Type B pancreatic cell (in vitro differentiated cells): ENCODE data around the gene TBCEL. TPM values are rescaled to one million over a fixed set of nuclear protein-coding genes. Genes with fewer than 3 reads are reported as not detected.

Source experiments
- DNase-seq: peaks from one replicate; pipeline ENCODE4 v3.0.0; 2021; ENCODE audit warnings: mixed read lengths; ENCODE audit not compliant: unreplicated experiment; ENCODE audit errors: extremely low spot score
- H3K27ac Mint-ChIP-seq: 2 replicates; pipeline ENCODE4 v1.8.0; 2021; ENCODE audit warnings: mild to moderate bottlenecking, mixed read lengths
- H3K27me3 Mint-ChIP-seq: 2 replicates; pipeline ENCODE4 v1.8.0; 2021; ENCODE audit warnings: mixed read lengths
- H3K36me3 Mint-ChIP-seq: 2 replicates; pipeline ENCODE4 v1.8.0; 2021; ENCODE audit warnings: mixed read lengths
- H3K4me1 Mint-ChIP-seq: one replicate; pipeline ENCODE4 v1.8.0; 2021; ENCODE audit warnings: mixed read lengths; ENCODE audit not compliant: unreplicated experiment
- H3K4me3 Mint-ChIP-seq: 2 replicates; pipeline ENCODE4 v1.8.0; 2021; ENCODE audit warnings: mild to moderate bottlenecking, mixed read lengths
- H3K9me3 Mint-ChIP-seq: 2 replicates; pipeline ENCODE4 v1.8.0; 2021; ENCODE audit warnings: mixed read lengths
- total RNA-seq: library from RNA; stranded (reverse); gene quantifications from 2 replicates; pipeline ENCODE4 v1.2.1, GENCODE V29; 2021; ENCODE audit warnings: low replicate concordance
- TF ChIP-seq, protein P1 (sequence below): fragments of 200-600 bp; sonication (generic); conservative IDR thresholded peaks from 2 replicates; pipeline ENCODE4 v1.5.0; 2021; ENCODE audit warnings: antibody characterized with exemption, mild to moderate bottlenecking

The TBCEL gene
- total RNA-seq, 1 donor from 2014 or later: 40.5 TPM

DNA sequence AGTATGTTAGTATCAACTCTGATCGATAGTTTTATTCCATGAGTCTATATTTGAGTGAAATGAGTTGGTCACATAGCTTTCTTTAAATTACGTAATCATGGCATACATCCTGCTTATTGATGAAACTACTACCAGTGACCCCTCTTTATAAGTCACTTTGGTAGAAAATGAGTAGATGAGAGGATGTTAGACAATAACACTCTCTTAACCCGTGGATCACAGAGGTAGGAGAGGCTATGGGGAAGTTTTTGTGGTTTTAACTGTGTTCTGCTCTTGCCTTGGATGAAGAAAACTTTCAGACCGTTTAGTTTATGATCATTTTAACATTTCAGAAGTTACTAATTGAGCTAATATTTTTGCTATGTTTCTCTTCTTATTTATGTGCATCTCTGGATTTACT is 34.0 kb downstream of the TBCEL start:
- Mint-ChIP-seq H3K4me3 (no peak overlapping the region), H3K27ac (no peak overlapping the region), H3K27me3 (no peaks in the 10 kb centered on the region), H3K9me3 (no peaks in the 10 kb centered on the region), H3K36me3 (peaks cover 43% of the 10 kb centered on the region), H3K4me1 (no peaks in the 10 kb centered on the region)
- DNase-seq: no peak
- TF ChIP-seq, protein P1, sequence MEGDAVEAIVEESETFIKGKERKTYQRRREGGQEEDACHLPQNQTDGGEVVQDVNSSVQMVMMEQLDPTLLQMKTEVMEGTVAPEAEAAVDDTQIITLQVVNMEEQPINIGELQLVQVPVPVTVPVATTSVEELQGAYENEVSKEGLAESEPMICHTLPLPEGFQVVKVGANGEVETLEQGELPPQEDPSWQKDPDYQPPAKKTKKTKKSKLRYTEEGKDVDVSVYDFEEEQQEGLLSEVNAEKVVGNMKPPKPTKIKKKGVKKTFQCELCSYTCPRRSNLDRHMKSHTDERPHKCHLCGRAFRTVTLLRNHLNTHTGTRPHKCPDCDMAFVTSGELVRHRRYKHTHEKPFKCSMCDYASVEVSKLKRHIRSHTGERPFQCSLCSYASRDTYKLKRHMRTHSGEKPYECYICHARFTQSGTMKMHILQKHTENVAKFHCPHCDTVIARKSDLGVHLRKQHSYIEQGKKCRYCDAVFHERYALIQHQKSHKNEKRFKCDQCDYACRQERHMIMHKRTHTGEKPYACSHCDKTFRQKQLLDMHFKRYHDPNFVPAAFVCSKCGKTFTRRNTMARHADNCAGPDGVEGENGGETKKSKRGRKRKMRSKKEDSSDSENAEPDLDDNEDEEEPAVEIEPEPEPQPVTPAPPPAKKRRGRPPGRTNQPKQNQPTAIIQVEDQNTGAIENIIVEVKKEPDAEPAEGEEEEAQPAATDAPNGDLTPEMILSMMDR: no peak

DNA sequence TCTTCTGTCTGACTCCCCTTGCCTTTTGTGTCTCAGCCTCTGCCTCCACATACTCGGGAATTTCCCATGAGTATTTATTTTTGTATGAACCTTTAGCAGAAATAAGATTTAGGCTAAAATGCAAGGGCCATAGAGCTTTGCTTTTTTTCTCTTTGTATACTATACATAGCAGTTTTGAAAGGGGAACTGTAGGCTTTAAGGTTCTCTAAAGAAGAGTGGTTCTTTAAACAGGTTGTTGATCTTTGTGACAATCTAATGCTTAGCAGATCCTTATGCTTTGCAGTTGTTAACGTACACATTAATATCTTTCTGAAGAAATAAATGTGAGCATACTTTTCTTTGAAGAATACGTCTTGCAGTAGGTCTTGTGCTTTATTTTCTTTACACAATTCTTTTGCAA is 35.0 kb downstream of the TBCEL start:
- peaks cover 47% of the 10 kb centered on the region for H3K36me3 Mint-ChIP-seq
- no peaks in the 10 kb centered on the region for H3K4me1 Mint-ChIP-seq
- DNase-seq: no peak
- no peaks in the 10 kb centered on the region for H3K9me3 Mint-ChIP-seq
- no peak overlapping the region for H3K4me3 Mint-ChIP-seq
- TF ChIP-seq, protein P1: no peak
- H3K27me3 Mint-ChIP-seq: no peaks in the 10 kb centered on the region
- no peak overlapping the region for H3K27ac Mint-ChIP-seq

DNA sequence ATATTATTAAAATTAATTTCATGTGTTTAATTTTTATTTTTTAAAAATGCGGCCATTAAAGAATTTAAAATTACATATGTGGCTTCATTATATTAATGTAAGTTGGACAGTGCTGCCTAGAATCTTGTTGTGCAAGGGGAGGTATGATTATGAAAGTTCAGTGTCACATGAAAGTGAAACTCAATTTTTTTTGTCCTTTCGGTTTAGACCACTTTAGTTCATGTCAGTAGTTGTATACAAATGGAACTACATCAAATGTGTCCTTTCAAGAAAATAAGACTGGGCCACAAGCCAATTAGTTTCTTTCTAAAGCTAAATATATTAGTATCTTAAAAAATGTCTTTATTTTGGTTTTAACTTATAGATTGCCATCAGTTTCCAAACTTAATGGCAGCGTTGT is 35.7 kb downstream of the TBCEL start:
- Mint-ChIP-seq H3K9me3 (no peaks in the 10 kb centered on the region), H3K36me3 (peaks cover 51% of the 10 kb centered on the region)
- TF ChIP-seq, protein P1: no peak

DNA sequence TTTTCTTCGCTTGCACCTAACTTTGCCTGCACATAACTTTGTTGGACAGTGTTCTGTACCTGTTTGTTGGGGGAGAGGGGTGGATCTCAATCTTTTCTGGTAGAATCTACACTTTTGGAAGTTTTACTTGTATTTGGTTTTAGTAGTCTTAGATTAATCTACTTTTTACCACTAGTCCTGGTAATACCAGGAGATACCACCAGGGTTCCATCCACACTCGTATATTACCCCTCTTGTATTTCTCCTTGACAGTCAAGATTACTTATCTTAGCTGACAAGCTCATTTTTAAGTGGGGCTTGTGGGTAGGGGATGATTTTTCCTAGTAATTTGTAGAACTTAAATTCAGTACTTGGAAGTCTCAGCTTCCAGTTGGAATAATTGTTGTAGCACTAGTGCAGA is 39.8 kb downstream of the TBCEL start:
- Mint-ChIP-seq H3K9me3 (no peaks in the 10 kb centered on the region), H3K4me3 (no peak overlapping the region), H3K27me3 (no peaks in the 10 kb centered on the region), H3K4me1 (peaks cover 16% of the 10 kb centered on the region), H3K27ac (no peak overlapping the region), H3K36me3 (peaks cover 36% of the 10 kb centered on the region)
- no peak for DNase-seq
- TF ChIP-seq, protein P1: peak; percentile 69

More for the DNA sequence above, 35.7 kb downstream of the TBCEL start:
- Mint-ChIP-seq H3K4me1 (no peaks in the 10 kb centered on the region), H3K27ac (no peak overlapping the region), H3K27me3 (no peaks in the 10 kb centered on the region), H3K4me3 (no peak overlapping the region)
- no peak for DNase-seq

DNA sequence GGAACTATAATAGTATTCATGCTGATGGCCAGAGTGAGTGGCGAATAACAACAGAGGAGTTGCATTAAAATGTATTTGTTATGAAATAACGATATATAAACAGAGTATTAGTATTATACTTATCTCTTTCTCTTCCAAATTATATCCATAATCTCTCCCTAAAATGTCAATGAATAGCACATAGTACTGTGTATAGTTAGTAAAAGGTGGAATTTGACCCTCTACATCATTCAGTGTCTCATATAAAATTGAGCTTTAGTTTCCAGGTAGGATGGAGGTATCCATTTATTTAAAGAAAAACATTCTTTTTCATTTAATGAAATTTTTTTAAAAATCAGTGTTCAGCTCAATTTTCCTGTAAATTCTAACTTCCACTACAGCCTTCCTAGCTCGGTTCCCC is 42.7 kb downstream of the TBCEL start:
- no peaks in the 10 kb centered on the region for H3K9me3 Mint-ChIP-seq
- H3K27ac Mint-ChIP-seq: no peak overlapping the region
- TF ChIP-seq, protein P1: no peak
- DNase-seq: no peak
- no peaks in the 10 kb centered on the region for H3K27me3 Mint-ChIP-seq
- peaks cover 36% of the 10 kb centered on the region for H3K36me3 Mint-ChIP-seq
- peaks cover 29% of the 10 kb centered on the region for H3K4me1 Mint-ChIP-seq
- H3K4me3 Mint-ChIP-seq: no peak overlapping the region

DNA sequence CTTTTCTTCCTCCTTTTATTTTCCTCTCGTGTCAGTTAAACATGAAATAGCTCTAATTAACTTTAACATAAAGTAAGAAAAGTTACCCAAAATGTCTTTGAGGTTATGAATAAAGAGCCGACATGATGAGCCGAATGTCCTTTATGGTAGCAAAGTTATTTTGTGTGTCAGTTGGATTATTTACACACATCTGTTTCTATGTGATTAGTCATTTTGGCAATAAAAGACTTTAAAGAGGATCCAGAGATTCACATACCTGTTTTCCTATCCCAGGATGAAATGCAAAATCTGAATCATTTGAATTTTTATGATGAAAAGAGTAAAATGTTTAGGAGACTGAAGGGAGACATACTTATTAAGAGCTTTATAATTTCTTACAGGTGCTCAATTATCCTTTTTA is 43.1 kb downstream of the TBCEL start:
- no peaks in the 10 kb centered on the region for H3K9me3 Mint-ChIP-seq
- H3K4me1 Mint-ChIP-seq: peaks cover 33% of the 10 kb centered on the region
- TF ChIP-seq, protein P1: no peak
- no peak for DNase-seq
- no peak overlapping the region for H3K27ac Mint-ChIP-seq
- no peaks in the 10 kb centered on the region for H3K27me3 Mint-ChIP-seq
- peaks cover 35% of the 10 kb centered on the region for H3K36me3 Mint-ChIP-seq
- H3K4me3 Mint-ChIP-seq: no peak overlapping the region
